ENCODE data around the gene PQBP1.

GRCh38 chrX:48936429-48937053 lies 38.8 kb downstream of the PQBP1 start:
- no peak for TF ChIP-seq CTCF (IDR thresholded peaks at IDR 0.05)
- no peak for TF ChIP-seq POLR2A (IDR thresholded peaks at IDR 0.05)
